Lung (tissue), 12 donors: Measurements from ENCODE around the gene PLXNA2. TPM values are rescaled to one million over a fixed set of nuclear protein-coding genes. Genes with fewer than 3 reads are reported as not detected.
A peak's percentile ranks its signal among the peaks of the same experiment; 100 is the strongest.

Experiments
- ATAC-seq: fragments of 200-7000 bp; cut with Tn5 transposase; one replicate; pipeline ENCODE4 v1.9.1; 2020; ENCODE audit warnings: moderate number of reproducible peaks; ENCODE audit not compliant: insufficient read depth, low FRiP score
- DNase-seq, 3 donors: peaks; one replicate each; pipeline ENCODE4 v3.0.0-alpha.2; 2013 to 2017
- H3K27ac ChIP-seq, 2 donors: one replicate each; pipeline ENCODE4 v1.5.1; 2013; ENCODE audit warnings: mild to moderate bottlenecking in 2 of 2, moderate library complexity in 2 of 2, control low read depth in 1 of 2, inconsistent platforms in 1 of 2, low read depth in 1 of 2, low read length in 1 of 2
- H3K27me3 ChIP-seq, 3 donors: one replicate each; pipeline ENCODE4 v1.5.1; 2013; ENCODE audit warnings: low read length in 2 of 3; ENCODE audit not compliant: control insufficient read depth in 3 of 3, insufficient read depth in 3 of 3
- H3K36me3 ChIP-seq, 4 donors: one replicate each; pipeline ENCODE4 v1.5.1; 2013; ENCODE audit warnings: low read length in 4 of 4, mild to moderate bottlenecking in 1 of 4, moderate library complexity in 1 of 4; ENCODE audit not compliant: control insufficient read depth in 4 of 4, insufficient read depth in 4 of 4
- H3K4me1 ChIP-seq, 5 donors: one replicate each; pipeline ENCODE4 v1.5.1; 2013; ENCODE audit warnings: low read length in 5 of 5, mild to moderate bottlenecking in 2 of 5, moderate library complexity in 1 of 5; ENCODE audit not compliant: control insufficient read depth in 5 of 5, insufficient read depth in 5 of 5
- H3K4me3 ChIP-seq: one replicate; pipeline ENCODE4 v1.5.1; 2013; ENCODE audit warnings: mild to moderate bottlenecking, control low read depth, moderate library complexity
- H3K9ac ChIP-seq, 2 donors: one replicate each; pipeline ENCODE4 v1.5.1; 2013; ENCODE audit warnings: low read length in 2 of 2, control low read depth in 1 of 2; ENCODE audit not compliant: insufficient read depth in 1 of 2
- H3K9me3 ChIP-seq, 4 donors: one replicate each; pipeline ENCODE4 v1.5.1; 2013; ENCODE audit warnings: low read length in 3 of 4, mild to moderate bottlenecking in 1 of 4, moderate library complexity in 1 of 4; ENCODE audit not compliant: control insufficient read depth in 4 of 4, insufficient read depth in 3 of 4
- CTCF ChIP-seq: IDR thresholded peaks from 2 replicates; pipeline ENCODE4 v1.5.1; 2012; ENCODE audit warnings: mild to moderate bottlenecking; ENCODE audit errors: control extremely low read depth, extremely low read depth
- WGBS, 2 donors: extraction: QIAGEN DNeasy Blood & Tissue Kit; methylation state at CpG; one replicate each; pipeline ENCODE4 v1.1.7; 2013; 5-methylcytosine and 5-hydroxymethylcytosine counted together
- polyA plus RNA-seq, 2 donors: library from polyadenylated mRNA; stranded (reverse); fragments of 200-250 nt; gene quantifications; one replicate each; pipeline ENCODE4 v1.2.1, GENCODE V29; 2013
- total RNA-seq, 2 donors: library from RNA; depleted of rRNA in 1 of 2; stranded (reverse); fragments of >200 nt in 1 of 2; gene quantifications; one replicate each; pipeline ENCODE4 v1.2.1, GENCODE V29; 2014 to 2021
- donor health status: control.
- donor health status: control.
- donor health status: Bipolar disorder and iron deficiency.
- donor health status: healthy.
- donor health status: DM: yes; HTN: yes; CAD: no.

PLXNA2 gene
- total and polyA plus RNA-seq, 4 donors = 13.2 to 118 (median 32.6) TPM

GRCh38 chr1:208077232-208078075, 166.7 kb downstream of the PLXNA2 start:
- WGBS, 2 donors = 67% methylated on average over 16 of the region's 16 CpGs
- no peak for TF ChIP-seq CTCF
- DNase-seq (peak; percentile 20 to 56 (median 28)), ATAC-seq (no peak)
- H3K4me1 ChIP-seq = peaks cover 0 to 8% (median 0%) of the 10 kb centered on the region in 5 donors
- no peak overlapping the region for H3K9ac ChIP-seq
- no peak overlapping the region for H3K27ac ChIP-seq
- no peaks in the 10 kb centered on the region for H3K27me3 ChIP-seq
- H3K4me3 ChIP-seq = no peak overlapping the region
- H3K36me3 ChIP-seq = peaks cover 3 to 32% (median 17%) of the 10 kb centered on the region in 4 donors
- no peaks in the 10 kb centered on the region for H3K9me3 ChIP-seq

GRCh38 chr1:208074353-208074752, 169.8 kb downstream of the PLXNA2 start:
- Histone ChIP-seq H3K4me1 (peaks cover 0 to 8% (median 0%) of the 10 kb centered on the region in 5 donors), H3K9me3 (no peaks in the 10 kb centered on the region), H3K9ac (no peak overlapping the region), H3K36me3 (peaks cover 5 to 36% (median 18%) of the 10 kb centered on the region in 4 donors), H3K27ac (no peak overlapping the region), H3K4me3 (no peak overlapping the region), H3K27me3 (no peaks in the 10 kb centered on the region)
- no peak for TF ChIP-seq CTCF
- DNase-seq = no peak
- ATAC-seq = no peak
- WGBS, 2 donors = 84 to 89% methylated on average over 6 of the region's 6 CpGs

GRCh38 chr1:208071435-208072031, 172.7 kb downstream of the PLXNA2 start:
- DNase-seq (no peak), ATAC-seq (no peak)
- Histone ChIP-seq H3K27ac (no peak overlapping the region), H3K27me3 (no peaks in the 10 kb centered on the region), H3K9me3 (no peaks in the 10 kb centered on the region), H3K9ac (no peak overlapping the region), H3K36me3 (peaks cover 0 to 29% (median 12%) of the 10 kb centered on the region in 4 donors), H3K4me1 (no peaks in the 10 kb centered on the region), H3K4me3 (no peak overlapping the region)
- TF ChIP-seq CTCF = no peak
- WGBS, 2 donors = 91 to 93% methylated on average over 7 of the region's 7 CpGs
